HT1080 (cell line): ENCODE results near the gene NECAP2. TPM values are rescaled to one million over a fixed set of nuclear protein-coding genes. Genes with fewer than 3 reads are reported as not detected.
A peak's percentile ranks its signal among the peaks of the same experiment; 100 is the strongest.
"Not testable (repeated sequence)": the region's sequence is repeated elsewhere in the genome, so short reads cannot be mapped to it uniquely, and the experiment has no call there.

Experiments
- DNase-seq: peaks from one replicate; pipeline ENCODE4 v3.0.0-alpha.2; 2015; ENCODE audit warnings: low read depth
- total RNA-seq: library from RNA; depleted of rRNA; stranded (reverse); fragments of >200 nt; shearing (Covaris generic); gene quantifications from 2 replicates; pipeline ENCODE4 v1.2.3, GENCODE V29; 2014

NECAP2 gene
- total RNA-seq, 1 experiment from 2014 or later = 117 TPM

DNA sequence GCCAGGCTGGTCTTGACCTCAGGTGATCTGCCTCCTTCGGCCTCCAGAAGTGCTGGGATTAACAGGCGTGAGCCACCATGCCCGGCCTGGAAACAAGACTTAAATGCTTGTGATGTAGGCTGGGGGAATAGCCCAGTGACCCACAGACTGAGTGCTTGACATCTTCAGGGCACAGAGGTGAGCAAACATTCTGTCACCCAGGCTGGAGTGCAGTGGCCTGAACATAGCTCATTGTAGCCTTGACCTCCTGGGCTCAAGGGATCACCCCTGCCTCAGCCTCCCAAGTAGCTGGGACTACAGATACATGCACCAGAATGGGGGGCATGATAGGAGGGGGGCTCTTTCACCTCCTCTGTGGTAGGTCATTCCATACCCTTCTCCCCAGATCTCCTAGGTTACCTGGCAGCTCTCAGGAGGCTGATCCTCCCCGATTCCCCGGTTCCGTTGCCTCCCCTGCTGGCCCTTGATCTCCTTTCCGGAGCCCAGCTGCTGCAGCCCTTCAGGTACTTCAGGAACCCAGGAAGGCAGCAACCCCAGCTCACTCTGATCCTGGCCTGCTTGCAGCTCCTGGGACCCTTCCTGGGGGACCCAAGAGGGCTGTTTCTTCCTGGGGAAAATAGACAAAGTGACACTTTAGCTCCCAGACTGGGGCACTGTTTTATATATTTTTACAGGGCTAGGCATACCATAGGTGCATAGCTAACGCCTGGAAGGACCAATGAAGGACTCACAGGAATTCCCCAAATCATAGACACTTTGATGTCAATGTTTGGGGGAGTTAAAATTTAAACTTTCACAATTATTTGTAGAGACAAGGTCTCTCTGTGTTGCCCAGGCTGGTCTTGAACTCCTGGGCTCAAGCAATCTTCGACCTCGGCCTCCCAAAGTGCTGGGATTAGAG lies 15.1 kb upstream of the NECAP2 start:
- no peak for DNase-seq

DNA sequence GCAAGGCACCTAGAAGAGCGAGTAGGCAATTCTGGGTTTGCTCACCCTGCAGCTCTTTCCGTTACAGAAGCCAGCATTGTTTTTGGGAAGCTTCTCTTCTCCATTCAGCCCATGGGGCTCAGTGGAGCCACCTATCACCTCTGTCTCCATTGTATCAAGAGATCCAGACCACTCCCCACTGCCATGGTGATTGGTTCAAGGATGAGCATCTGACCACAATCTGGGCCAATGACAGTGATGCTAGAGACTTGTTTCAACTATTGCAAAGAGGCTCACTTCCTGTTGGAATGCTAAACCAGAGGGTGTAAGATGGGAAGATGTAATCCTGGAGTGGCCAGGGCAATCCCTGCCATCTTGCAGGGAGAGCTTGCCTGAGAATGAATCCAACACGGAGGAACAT lies 9.9 kb upstream of the NECAP2 start:
- DNase-seq = peak; percentile 65

DNA sequence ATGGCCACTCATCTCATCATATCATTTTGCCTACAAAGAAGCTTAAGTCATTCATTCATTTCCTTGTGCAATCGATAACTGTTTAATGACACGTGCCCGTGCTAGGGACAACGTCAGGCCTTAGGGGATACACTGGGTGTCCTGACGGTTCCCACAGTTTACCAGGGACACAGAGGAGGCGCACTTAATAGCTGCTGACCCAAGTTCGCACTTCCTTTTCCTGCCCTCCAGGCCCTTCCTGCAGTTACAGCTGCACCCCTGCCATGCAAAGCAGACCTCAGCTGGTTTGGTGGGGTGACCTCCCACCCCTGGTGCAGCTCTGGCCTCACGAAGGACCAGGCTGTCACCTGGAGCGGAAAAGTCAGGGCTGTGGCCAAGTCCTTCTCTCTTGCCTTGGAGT lies 7.5 kb upstream of the NECAP2 start:
- DNase-seq = no peak

DNA sequence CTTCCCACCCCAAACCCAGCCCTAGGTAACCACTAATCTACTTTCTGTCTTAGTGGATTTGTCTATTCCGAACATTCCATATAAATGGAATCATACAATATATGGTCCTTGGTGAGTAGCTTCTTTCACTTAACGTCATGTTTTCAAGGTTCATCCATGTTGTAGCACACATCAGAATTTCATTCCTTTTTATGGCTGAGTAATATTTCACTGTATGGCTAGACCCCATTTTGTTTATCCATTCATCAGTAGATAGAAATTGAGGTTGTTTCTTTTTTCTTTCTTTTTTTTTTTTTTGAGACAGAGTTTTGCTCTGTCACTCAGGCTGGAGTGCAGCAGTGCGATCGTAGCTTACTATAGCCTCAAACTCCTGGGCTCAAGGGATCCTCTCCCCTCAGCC lies 6.5 kb upstream of the NECAP2 start:
- no peak for DNase-seq

DNA sequence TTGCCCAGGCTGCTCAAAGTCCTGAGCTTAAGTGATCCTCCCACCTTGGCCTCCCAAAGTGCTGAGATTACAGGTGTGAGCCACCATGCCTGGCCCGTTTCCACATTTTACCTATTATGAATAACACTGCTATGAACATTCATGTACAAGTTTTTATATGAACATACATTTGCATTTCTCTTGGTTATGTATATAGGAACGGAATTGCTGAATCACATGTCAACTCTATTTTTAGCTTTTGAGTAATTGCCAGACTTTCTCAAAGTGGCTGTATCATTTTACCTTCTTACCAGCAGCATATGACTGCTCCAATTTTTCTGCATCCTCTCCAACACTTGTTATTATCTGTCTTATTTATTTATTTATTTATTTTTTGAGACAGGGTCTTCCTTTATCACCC lies 6.0 kb upstream of the NECAP2 start:
- no peak for DNase-seq

DNA sequence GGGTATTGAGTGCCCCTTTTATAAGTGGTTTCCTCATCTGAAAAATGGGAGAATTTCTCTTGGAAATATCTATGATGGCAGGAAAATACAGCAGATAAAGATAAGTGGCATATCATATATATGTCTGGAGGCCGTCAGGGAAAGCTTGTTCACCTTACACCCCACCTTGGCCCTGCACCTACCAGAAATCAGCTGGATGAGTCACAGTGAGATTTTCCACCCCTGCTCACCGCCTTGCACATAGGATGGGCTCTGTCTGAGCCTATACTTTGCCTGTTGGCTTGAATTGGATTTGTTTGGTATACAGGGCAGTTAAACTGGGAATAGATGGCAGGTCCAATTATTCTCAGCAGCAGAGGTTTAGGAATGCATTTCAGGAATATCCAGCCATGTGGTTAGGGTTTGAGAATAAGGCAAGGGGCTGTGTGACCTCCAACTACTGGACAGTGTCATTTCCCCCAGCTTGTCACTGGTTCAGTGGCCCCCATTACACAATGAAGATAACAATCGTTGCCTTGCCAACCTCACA lies 3.5 kb upstream of the NECAP2 start, which contains the start of gene SPATA21:
TSS of gene SPATA21 (minus strand) at position 479 of the 529 bp plus-strand sequence. CDS start 6,053 bp downstream, outside the sequence.
- DNase-seq = no peak

DNA sequence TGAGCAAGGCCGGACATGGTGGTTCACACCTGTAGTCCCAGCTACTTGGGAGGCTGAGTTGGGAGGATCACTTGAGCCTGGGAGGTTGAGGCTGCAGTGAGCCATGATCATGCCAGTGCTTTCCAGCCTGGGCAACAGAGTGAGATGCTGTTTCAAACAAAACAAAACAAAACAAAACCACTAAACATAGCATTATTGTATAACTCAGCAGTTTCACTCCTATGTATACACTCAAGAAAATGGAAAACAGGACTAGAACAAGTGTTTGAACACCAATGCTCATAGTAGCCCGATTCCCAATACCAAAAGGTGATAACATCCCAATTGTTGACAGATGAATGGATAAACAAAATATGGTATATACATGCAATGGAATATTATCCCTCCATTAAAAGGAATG lies 2.0 kb upstream of the NECAP2 start:
- DNase-seq = no peak

DNA sequence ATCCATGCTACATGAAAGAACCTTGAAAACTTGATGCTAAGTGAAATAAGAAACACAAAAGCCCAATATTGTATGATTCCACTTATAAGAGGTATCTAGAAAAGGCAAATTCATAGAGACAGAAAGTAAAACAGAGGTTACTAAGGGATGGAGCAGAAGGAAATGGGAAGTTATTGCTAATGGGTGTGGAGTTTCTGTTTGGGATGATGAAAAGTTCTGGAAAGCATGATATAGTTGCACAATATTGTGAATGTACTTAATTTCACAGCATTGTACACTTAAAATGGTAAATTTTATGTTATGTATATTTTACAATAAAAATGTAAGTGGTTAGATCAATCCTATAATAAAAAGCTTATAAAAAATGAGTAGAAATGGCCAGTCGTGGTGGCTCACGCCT lies 1.6 kb upstream of the NECAP2 start:
- DNase-seq = no peak

DNA sequence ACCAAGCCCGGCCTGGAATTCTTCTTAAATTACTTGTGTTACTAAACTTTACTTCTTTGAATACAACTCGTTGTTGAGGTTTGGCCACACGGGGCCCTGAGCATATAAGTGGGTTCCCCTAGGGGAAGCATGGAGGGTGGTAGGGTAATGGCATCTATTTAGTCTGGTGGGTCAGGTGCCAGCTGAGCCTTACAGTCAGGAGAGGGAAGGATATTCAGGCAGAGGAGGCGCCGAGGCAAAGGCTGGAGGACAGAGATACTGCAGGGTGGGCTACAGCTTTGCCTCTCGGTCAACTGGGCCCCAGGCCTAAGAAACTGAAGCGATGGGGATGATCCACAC lies 424 bp upstream of the NECAP2 start:
- no peak for DNase-seq

DNA sequence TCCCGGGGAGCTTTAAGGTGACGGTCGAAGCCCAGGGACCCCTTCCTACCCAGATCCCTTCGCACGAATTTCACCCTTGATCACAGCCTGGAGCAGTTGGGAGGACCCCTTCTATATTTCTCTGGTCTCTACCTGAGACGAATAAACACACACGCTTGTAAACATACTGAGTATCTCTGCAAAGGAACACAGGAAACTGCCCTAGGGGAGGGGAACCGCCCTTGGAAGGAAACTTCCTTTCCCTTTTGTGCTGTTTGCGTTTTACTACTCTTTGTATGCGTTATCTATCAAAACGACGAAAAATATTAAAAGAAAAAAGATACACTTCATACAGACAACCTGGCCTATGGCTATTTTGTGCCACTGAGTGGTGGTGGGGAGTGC lies 750 bp downstream of the NECAP2 start:
- DNase-seq = no peak

DNA sequence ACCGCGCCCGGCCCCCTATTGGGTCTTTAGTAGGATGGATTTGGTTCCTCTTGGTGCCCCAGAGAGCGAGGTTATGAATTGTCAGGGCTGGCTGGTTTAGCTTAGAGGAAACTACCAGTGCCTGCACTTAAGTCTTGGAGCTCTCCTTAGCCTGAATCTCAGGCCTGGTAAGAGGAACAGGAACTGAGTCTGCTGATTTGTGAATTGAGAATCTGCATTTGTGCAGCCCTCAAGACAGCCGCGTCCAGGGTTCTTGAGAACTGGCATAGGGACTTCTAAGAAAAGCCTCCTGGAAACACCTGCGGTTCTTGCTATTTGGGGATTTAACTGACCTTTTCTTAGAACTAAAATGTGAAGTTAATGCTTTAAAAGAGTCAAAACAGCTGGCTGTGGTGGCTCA lies 1.7 kb downstream of the NECAP2 start:
- no peak for DNase-seq

DNA sequence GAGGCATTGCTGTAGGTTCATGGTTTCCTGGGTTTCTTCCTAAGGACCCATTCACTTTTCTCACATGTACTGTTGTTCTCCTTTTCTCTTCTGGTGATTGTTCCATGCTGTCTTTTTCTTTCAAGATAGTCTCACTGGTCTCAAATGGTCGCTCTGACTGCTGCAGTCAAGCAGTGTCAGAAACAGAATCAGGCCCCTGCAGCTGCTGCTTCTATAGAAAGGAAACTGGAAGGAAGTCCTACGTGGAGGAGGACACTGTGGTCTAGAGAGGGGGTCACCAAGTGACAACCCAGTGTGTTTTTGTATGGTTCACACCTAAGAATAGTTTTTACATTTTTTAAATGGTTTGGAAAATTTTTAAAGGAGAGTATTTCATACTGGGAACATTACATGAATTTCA lies 2.4 kb downstream of the NECAP2 start:
- no peak for DNase-seq

DNA sequence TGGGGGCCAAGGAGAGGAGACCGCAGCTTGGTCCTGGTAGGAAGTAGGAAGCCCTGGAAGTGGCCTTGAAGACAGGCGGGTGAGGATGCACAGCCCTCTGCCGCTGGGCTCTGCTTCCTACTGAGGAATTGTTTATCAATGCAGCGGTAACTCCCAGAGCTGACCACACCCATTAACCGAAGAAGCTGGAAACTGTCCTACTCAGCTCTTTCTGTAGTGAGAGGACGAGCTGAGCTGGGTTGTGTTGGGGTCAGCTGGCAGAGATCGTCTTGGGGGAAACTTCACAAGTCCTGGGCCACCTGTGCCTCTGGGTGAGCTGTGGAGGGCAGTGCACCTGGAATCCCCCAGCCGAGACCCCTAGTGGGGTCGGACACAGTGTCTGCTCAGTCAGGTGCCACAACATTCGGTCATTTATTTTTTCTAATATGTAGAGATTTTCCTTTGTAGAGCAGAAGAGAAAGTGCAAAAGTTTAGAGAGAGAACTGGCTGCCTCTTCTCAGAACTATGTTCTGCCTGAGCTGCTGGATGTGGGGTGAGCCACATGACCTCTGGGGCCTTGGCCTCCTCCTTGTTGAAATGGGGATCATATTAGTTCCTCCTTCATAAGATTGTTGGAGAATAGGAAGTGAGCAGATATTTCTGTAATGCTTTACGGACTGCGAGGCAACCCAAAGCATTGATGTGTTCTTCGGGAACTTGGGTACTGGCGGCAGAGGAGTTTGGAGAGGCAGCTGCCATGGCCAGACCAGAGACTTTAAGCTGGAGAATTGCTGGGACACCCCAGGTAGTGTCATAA lies 3.6 kb downstream of the NECAP2 start:
- no peak for DNase-seq

DNA sequence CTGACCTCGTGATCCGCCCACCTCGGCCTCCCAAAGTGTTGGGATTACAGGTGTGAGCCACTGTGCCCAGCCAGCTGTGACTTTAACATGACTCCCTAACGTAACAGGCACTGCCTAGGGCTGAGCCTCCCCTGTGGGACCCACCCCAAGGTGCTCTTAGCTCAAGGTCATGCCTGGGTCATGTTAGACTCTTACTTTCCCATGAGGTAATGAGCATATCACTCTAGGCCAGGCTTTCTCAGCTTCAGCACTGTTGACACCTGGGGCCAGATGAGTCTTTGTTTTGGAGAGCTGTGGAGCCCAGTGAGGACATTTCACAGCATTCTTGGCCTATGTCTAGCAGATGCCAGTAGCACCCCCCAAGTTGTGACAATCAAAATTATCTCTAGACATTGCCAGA lies 4.5 kb downstream of the NECAP2 start:
- DNase-seq = no peak

DNA sequence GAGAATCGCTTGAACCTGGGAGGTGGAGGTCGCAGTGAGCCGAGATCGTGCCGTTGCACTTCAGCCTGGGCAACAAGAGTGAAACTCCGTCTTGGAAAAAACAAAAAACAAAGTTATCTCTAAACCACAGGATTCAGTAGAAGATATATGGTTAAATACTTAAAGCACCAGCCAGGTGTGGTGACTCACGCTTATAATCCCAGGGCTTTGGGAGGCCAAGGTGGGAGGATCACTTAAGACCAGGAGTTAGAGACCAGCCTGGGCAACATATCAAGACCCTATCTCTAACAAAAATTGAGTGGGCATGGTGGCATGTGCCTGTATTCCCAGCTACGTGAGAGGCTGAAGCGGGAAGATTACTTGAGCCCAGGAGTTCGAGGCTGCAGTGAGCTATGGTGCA lies 5.6 kb downstream of the NECAP2 start:
- DNase-seq = no peak

DNA sequence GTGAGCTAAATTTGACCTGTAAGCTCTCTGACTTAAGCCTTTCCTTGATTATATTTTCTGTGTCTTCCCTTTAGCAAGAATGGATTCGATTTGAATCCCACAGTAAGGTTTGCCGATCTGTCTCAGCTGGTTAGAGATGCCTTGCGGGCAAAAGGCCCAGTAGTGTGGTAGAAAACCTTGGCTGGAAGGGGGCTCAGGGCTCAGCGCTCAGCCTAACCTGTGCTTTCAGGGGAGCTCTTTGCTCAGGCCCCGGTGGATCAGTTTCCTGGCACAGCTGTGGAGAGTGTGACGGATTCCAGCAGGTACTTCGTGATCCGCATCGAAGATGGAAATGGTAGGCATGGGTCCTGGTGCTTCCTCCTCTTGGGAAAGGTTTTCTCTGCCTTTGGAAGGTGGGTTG lies 7.1 kb downstream of the NECAP2 start:
- DNase-seq = no peak

DNA sequence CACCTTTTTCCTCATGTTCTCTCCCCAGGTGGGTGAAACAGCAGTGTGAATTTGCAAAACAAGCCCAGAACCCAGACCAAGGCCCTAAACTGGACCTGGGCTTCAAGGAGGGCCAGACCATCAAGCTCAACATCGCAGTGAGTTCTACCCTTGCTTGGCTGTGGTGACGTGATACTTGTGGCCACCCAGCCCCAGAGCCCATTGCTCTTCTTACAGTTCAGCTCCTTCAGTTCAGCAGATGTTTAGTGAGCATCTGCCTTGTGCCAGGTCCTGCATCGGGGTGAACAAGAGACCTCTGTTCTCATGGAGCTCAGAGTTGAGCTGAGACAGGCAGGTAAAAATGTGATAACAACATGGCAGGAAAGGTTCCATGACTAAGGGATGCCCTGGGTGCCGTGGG lies 8.5 kb downstream of the NECAP2 start:
- no peak for DNase-seq

DNA sequence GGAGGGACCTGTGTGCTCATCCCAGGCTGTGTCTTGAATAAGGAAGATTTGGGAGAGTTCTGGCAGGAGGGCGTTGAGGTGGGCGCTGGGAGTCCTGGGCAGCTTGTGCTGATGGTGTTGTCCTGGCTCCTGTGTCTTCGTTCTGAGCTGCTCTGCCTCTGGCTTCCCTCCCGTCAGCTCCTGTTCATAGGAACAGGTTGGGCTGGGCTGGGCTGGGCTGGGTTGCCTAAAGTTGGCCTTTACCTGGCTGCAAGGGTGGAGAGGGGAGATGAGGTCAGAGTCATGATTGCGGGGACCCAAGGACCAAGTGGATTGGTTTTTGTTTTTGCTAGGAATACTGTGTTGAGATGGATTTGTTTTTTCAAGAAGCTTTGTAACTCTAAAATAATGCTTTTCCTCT lies 9.1 kb downstream of the NECAP2 start:
- DNase-seq = no peak

DNA sequence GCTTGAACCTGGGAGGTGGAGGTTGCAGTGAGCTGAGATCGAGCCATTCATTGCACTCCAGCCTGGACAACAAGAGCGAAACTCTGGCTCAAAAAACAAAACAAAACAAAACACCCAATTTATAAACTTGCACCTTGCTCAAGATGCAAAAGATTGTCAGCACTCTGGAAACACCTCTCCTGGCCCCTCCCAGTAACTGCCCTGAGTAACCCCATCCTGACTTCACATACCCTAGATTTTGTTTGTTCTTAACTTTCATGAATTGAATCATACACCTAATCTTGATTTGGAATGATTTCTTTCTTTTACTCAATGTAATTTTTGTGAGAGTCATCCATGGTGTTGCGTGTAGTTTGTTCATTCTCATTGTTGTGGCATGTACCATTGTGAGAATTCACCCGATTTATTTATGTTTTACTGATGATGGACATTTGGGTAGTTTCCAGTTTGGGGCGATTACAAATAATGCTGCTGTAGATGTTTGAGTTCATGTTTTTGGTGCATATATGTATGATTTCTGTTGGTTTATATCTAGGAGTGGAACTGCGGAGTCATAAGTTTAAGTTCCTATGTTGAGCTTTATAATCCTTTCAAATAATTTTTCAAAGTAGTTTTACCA lies 10.4 kb downstream of the NECAP2 start:
- DNase-seq = no peak

DNA sequence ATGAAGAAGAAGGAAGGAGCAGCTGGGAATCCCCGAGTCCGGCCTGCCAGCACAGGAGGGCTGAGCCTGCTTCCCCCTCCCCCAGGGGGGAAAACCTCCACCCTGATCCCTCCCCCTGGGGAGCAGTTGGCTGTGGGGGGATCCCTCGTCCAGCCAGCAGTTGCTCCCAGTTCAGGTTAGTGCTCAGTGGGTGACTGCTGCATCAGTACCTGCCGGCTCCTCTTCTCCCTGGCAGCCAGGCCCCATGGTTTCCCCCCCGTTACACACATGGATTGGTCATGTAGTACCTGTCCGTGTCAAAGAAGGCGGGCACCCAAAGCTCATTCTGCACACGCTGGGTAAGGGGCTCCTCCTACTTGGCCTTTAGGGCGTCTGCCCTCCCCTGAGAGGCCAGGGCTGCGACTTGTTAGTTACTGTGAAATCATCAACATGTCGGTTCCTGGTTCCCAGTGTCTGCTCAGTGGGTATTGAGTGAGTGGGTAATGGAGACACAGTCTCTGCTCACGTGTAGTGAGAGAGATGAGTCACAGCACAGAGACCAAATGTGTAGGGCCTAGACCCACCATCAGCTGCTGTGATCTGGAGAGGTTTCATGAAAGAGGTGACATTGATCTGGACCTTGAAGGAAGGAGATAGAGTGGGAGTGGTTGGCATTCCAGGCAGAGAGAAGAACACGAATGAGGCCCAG lies 11.5 kb downstream of the NECAP2 start:
- DNase-seq = no peak

DNA sequence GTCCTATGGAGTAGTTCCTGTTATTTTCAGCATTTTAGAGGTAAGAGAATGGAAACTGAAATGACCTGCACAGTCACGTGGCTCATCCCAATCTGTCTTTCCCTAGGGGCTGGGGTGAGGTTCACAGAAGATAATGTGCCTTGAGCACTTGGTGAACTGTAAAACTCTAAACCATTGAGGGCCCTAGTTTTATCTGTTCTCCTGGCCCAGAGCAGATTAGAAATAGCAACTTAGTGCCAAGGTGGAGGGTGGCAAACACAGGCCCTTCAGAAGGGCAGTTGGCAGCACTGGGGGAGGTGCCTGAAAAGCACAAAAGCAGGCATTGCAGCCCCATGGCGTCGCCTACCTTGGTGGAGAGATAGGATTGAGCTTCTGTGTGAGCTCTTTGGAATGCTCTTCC lies 14.4 kb downstream of the NECAP2 start:
- DNase-seq = not testable (repeated sequence)
